HepG2 (cell line): ENCODE results near the gene GDF15. TPM values are rescaled to one million over a fixed set of nuclear protein-coding genes. Genes with fewer than 3 reads are reported as not detected.

Experiments used
- EEA1 ChIP-seq: sonication (generic); formaldehyde crosslinking; IDR thresholded peaks from 2 replicates; pipeline ENCODE4 v1.5.1; 2020; ENCODE audit warnings: mild to moderate bottlenecking, missing genetic modification reagents, borderline replicate concordance
- HMG20A ChIP-seq: IDR thresholded peaks from 2 replicates; pipeline ENCODE4 v1.6.1; 2016; ENCODE audit warnings: borderline replicate concordance
- HNRNPK ChIP-seq: fragments of 200-400 bp; formaldehyde crosslinking; IDR thresholded peaks from 2 replicates; pipeline ENCODE4 v1.6.1; 2018; ENCODE audit warnings: low read length, low read depth, moderate library complexity, mild to moderate bottlenecking; ENCODE audit not compliant: poor library complexity, severe bottlenecking
- MYC ChIP-seq: sonication (generic); formaldehyde crosslinking; IDR thresholded peaks from 2 replicates; pipeline ENCODE4 v1.9.0; 2021; ENCODE audit warnings: missing genetic modification reagents, borderline replicate concordance
- NR2C2 ChIP-seq: sonication (generic); formaldehyde crosslinking; IDR thresholded peaks from 2 replicates; pipeline ENCODE4 v1.4.0; 2020; ENCODE audit warnings: missing genetic modification reagents, mild to moderate bottlenecking, moderate library complexity, borderline replicate concordance
- RFXAP ChIP-seq: sonication (generic); formaldehyde crosslinking; IDR thresholded peaks from 2 replicates; pipeline ENCODE4 v1.4.0; 2020; ENCODE audit warnings: missing genetic modification reagents, borderline replicate concordance
- TOPORS ChIP-seq: sonication (generic); formaldehyde crosslinking; IDR thresholded peaks from 2 replicates; pipeline ENCODE4 v1.8.0; 2023; ENCODE audit warnings: mild to moderate bottlenecking, missing genetic modification reagents
- ZFYVE20 ChIP-seq: sonication (generic); formaldehyde crosslinking; IDR thresholded peaks from 2 replicates; pipeline ENCODE4 v1.8.0; 2023; ENCODE audit warnings: low read depth, mild to moderate bottlenecking, moderate library complexity, missing genetic modification reagents, borderline replicate concordance
- ZNF747 ChIP-seq: sonication (generic); formaldehyde crosslinking; IDR thresholded peaks from 2 replicates; pipeline ENCODE4 v1.8.1; 2023; ENCODE audit warnings: missing genetic modification reagents, mild to moderate bottlenecking, borderline replicate concordance
- ZNF781 ChIP-seq: sonication (generic); formaldehyde crosslinking; IDR thresholded peaks from 2 replicates; pipeline ENCODE4 v1.5.1; 2020; ENCODE audit warnings: borderline replicate concordance, mild to moderate bottlenecking, missing genetic modification reagents; ENCODE audit errors: not compliant biosample characterization
- polyA plus RNA-seq, 8 experiments: library from polyadenylated mRNA; depleted of rRNA in 3 of 8; stranded (reverse) in 7 of 8; unstranded in 1 of 8; fragments of >200 nt; fragmentation: Illumina TruSeq in 4 of 8; extraction: Trizol in 4 of 8; gene quantifications; 2 replicates each; pipeline versions ENCODE4 v1.2.1 to v1.2.3, GENCODE V29; 2011 to 2016; ENCODE audit warnings: low read depth in 4 of 8, missing spikeins in 1 of 8, mixed read lengths in 1 of 8; ENCODE audit not compliant: insufficient read depth in 1 of 8
- total RNA-seq, 5 experiments: library from RNA; depleted of rRNA; stranded (reverse); fragments of >200 nt; fragmentation: Illumina TruSeq; extraction: Trizol; gene quantifications; 2 replicates each; pipeline ENCODE4 v1.2.3, GENCODE V29; 2016; ENCODE audit warnings: low read depth in 1 of 5
- TF ChIP-seq, protein P1 (sequence below): sonication (generic); formaldehyde crosslinking; IDR thresholded peaks from 2 replicates; pipeline ENCODE4 v1.5.0; 2020; ENCODE audit warnings: missing genetic modification reagents
- TF ChIP-seq, protein P2 (sequence below): sonication (generic); formaldehyde crosslinking; IDR thresholded peaks from 2 replicates; pipeline ENCODE4 v1.4.0; 2020; ENCODE audit warnings: mild to moderate bottlenecking, missing genetic modification reagents
- TF ChIP-seq, protein P3 (sequence below), 2 experiments: IDR thresholded peaks; 2 replicates each; pipeline ENCODE4 v1.6.1; 2011 to 2012; ENCODE audit warnings: low read length in 2 of 2, borderline replicate concordance in 1 of 2, low read depth in 1 of 2, mild to moderate bottlenecking in 1 of 2, moderate library complexity in 1 of 2
- TF ChIP-seq, protein P4 (sequence below): IDR thresholded peaks from 2 replicates; pipeline ENCODE4 v1.6.1; 2016; ENCODE audit warnings: missing compliant biosample characterization, missing genetic modification reagents, borderline replicate concordance
- TF ChIP-seq, protein P5 (sequence below): sonication (generic); formaldehyde crosslinking; IDR thresholded peaks from 2 replicates; pipeline ENCODE4 v1.4.0; 2020; ENCODE audit warnings: missing genetic modification reagents
- TF ChIP-seq, protein P6 (sequence below): IDR thresholded peaks from 2 replicates; pipeline ENCODE4 v1.6.1; 2016; ENCODE audit warnings: missing compliant biosample characterization, missing genetic modification reagents, borderline replicate concordance

The GDF15 gene
- total and polyA plus RNA-seq, 2 of the 13 experiments (the other 11 are each of a cell fraction or from before 2014, with no cell fraction given) = 146 to 422 TPM

DNA sequence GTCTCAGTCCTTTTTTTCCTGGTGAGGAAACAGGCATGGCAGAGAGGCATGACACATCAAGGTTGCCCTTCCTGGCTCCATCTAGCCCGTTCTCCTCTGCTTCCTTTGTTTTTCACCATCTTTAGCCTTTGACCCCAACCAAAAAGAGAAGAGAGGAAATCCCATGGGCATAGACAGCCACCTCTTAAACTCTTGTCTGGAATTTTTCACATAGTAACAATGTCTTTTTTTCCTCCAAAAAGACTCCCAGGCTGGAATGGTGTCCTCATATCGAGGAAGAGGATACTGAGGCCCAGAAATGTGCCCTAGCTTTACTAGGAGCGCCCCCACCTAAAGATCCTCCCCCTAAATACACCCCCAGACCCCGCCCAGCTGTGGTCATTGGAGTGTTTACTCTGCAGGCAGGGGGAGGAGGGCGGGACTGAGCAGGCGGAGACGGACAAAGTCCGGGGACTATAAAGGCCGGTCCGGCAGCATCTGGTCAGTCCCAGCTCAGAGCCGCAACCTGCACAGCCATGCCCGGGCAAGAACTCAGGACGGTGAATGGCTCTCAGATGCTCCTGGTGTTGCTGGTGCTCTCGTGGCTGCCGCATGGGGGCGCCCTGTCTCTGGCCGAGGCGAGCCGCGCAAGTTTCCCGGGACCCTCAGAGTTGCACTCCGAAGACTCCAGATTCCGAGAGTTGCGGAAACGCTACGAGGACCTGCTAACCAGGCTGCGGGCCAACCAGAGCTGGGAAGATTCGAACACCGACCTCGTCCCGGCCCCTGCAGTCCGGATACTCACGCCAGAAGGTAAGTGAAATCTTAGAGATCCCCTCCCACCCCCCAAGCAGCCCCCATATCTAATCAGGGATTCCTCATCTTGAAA, at the start of gene GDF15 (continued):
- TF ChIP-seq HMG20A (CRISPR knock-in tag) (no peak; the same call in none of the 2 replicates), ZNF781 (CRISPR knock-in tag) (no peak), EEA1 (no peak; the same call in 1 of the 2 replicates), HNRNPK (peak; percentile 32), TOPORS (CRISPR knock-in tag) (peak; percentile 100), ZFYVE20 (CRISPR knock-in tag) (no peak), RFXAP (CRISPR knock-in tag) (peak; percentile 94; the same call in 1 of the 2 replicates), NR2C2 (CRISPR knock-in tag) (peak; percentile 85), ZNF747 (CRISPR knock-in tag) (peak; percentile 97), MYC (peak; percentile 88)
- TF ChIP-seq, protein P1, sequence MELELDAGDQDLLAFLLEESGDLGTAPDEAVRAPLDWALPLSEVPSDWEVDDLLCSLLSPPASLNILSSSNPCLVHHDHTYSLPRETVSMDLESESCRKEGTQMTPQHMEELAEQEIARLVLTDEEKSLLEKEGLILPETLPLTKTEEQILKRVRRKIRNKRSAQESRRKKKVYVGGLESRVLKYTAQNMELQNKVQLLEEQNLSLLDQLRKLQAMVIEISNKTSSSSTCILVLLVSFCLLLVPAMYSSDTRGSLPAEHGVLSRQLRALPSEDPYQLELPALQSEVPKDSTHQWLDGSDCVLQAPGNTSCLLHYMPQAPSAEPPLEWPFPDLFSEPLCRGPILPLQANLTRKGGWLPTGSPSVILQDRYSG (CRISPR knock-in tag) = no peak
- TF ChIP-seq, protein P2, sequence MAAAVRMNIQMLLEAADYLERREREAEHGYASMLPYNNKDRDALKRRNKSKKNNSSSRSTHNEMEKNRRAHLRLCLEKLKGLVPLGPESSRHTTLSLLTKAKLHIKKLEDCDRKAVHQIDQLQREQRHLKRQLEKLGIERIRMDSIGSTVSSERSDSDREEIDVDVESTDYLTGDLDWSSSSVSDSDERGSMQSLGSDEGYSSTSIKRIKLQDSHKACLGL (CRISPR knock-in tag) = no peak
- TF ChIP-seq, protein P3, sequence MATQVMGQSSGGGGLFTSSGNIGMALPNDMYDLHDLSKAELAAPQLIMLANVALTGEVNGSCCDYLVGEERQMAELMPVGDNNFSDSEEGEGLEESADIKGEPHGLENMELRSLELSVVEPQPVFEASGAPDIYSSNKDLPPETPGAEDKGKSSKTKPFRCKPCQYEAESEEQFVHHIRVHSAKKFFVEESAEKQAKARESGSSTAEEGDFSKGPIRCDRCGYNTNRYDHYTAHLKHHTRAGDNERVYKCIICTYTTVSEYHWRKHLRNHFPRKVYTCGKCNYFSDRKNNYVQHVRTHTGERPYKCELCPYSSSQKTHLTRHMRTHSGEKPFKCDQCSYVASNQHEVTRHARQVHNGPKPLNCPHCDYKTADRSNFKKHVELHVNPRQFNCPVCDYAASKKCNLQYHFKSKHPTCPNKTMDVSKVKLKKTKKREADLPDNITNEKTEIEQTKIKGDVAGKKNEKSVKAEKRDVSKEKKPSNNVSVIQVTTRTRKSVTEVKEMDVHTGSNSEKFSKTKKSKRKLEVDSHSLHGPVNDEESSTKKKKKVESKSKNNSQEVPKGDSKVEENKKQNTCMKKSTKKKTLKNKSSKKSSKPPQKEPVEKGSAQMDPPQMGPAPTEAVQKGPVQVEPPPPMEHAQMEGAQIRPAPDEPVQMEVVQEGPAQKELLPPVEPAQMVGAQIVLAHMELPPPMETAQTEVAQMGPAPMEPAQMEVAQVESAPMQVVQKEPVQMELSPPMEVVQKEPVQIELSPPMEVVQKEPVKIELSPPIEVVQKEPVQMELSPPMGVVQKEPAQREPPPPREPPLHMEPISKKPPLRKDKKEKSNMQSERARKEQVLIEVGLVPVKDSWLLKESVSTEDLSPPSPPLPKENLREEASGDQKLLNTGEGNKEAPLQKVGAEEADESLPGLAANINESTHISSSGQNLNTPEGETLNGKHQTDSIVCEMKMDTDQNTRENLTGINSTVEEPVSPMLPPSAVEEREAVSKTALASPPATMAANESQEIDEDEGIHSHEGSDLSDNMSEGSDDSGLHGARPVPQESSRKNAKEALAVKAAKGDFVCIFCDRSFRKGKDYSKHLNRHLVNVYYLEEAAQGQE (IDR thresholded peaks at IDR 0.05; ENCODE audit: borderline replicate concordance in 1 of 2, low read depth in 1 of 2, low read length in 2 of 2) = peak in 1 of 2 experiments; percentile 82; a peak in 2 of 4 replicates
- TF ChIP-seq, protein P4, sequence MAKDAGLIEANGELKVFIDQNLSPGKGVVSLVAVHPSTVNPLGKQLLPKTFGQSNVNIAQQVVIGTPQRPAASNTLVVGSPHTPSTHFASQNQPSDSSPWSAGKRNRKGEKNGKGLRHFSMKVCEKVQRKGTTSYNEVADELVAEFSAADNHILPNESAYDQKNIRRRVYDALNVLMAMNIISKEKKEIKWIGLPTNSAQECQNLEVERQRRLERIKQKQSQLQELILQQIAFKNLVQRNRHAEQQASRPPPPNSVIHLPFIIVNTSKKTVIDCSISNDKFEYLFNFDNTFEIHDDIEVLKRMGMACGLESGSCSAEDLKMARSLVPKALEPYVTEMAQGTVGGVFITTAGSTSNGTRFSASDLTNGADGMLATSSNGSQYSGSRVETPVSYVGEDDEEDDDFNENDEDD (CRISPR knock-in tag) = peak; percentile 54
- TF ChIP-seq, protein P5, sequence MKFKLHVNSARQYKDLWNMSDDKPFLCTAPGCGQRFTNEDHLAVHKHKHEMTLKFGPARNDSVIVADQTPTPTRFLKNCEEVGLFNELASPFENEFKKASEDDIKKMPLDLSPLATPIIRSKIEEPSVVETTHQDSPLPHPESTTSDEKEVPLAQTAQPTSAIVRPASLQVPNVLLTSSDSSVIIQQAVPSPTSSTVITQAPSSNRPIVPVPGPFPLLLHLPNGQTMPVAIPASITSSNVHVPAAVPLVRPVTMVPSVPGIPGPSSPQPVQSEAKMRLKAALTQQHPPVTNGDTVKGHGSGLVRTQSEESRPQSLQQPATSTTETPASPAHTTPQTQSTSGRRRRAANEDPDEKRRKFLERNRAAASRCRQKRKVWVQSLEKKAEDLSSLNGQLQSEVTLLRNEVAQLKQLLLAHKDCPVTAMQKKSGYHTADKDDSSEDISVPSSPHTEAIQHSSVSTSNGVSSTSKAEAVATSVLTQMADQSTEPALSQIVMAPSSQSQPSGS (CRISPR knock-in tag) = peak; percentile 94
- TF ChIP-seq, protein P6, sequence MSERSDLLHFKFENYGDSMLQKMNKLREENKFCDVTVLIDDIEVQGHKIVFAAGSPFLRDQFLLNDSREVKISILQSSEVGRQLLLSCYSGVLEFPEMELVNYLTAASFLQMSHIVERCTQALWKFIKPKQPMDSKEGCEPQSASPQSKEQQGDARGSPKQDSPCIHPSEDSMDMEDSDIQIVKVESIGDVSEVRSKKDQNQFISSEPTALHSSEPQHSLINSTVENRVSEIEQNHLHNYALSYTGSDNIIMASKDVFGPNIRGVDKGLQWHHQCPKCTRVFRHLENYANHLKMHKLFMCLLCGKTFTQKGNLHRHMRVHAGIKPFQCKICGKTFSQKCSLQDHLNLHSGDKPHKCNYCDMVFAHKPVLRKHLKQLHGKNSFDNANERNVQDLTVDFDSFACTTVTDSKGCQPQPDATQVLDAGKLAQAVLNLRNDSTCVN (CRISPR knock-in tag) = peak; percentile 79
